Thoracic aorta (tissue), 2 donors: ENCODE results near the gene NDUFAF8. TPM values are rescaled to one million over a fixed set of nuclear protein-coding genes. Genes with fewer than 3 reads are reported as not detected.

ENCODE experiments used
- ATAC-seq: fragments of 150-250 bp; one replicate; pipeline ENCODE4 v1.8.0; 2017; ENCODE audit warnings: low read depth; ENCODE audit not compliant: insufficient number of reproducible peaks, low FRiP score
- DNase-seq: peaks from one replicate; pipeline ENCODE4 v3.0.0-alpha.2; 2020; ENCODE audit warnings: low spot score
- H3K27ac ChIP-seq, 2 donors: fragments of 200-600 bp; sonication (generic); 1 replicate in 1 of 2; 2 replicates in 1 of 2; pipeline ENCODE4 v1.5.1; 2016; ENCODE audit warnings: mild to moderate bottlenecking in 2 of 2, moderate library complexity in 2 of 2
- H3K27me3 ChIP-seq: fragments of 200-600 bp; sonication (generic); replicated peaks from 2 replicates; pipeline ENCODE4 v1.6.0; 2016; ENCODE audit warnings: mild to moderate bottlenecking; ENCODE audit not compliant: insufficient read depth
- H3K36me3 ChIP-seq: fragments of 200-600 bp; sonication (generic); one replicate; pipeline ENCODE4 v1.5.1; 2016
- H3K4me1 ChIP-seq, 2 donors: fragments of 200-600 bp; sonication (generic); 1 replicate in 1 of 2; 2 replicates in 1 of 2; pipeline versions ENCODE4 v1.5.1 to v1.6.0; 2016; ENCODE audit warnings: low read depth in 2 of 2, mild to moderate bottlenecking in 1 of 2; ENCODE audit not compliant: control insufficient read depth in 1 of 2
- H3K4me3 ChIP-seq: fragments of 200-600 bp; sonication (generic); 2 replicates; pipeline ENCODE4 v1.5.1; 2016; ENCODE audit warnings: mild to moderate bottlenecking
- H3K9me3 ChIP-seq: fragments of 200-600 bp; sonication (generic); 2 replicates; pipeline ENCODE4 v1.5.1; 2016
- total RNA-seq, 2 donors: library from RNA; depleted of rRNA; stranded (reverse); fragments of >200 nt; gene quantifications; one replicate each; pipeline versions ENCODE4 v1.1.0 to v1.2.3, GENCODE V29; 2016
- TF ChIP-seq, protein P1 (sequence below): fragments of 200-600 bp; sonication (generic); IDR thresholded peaks from one replicate; pipeline ENCODE4 v1.5.1; 2019; ENCODE audit warnings: antibody characterized with exemption

NDUFAF8 gene
- total RNA-seq, 2 donors from 2014 or later: 17.8 to 19.5 TPM

GRCh38 chr17:81191646-81192045, 47.5 kb upstream of the NDUFAF8 start:
- H3K4me3 ChIP-seq: no peak overlapping the region
- H3K27me3 ChIP-seq: no peaks in the 10 kb centered on the region
- H3K36me3 ChIP-seq: peaks cover 2% of the 10 kb centered on the region
- TF ChIP-seq, protein P1, sequence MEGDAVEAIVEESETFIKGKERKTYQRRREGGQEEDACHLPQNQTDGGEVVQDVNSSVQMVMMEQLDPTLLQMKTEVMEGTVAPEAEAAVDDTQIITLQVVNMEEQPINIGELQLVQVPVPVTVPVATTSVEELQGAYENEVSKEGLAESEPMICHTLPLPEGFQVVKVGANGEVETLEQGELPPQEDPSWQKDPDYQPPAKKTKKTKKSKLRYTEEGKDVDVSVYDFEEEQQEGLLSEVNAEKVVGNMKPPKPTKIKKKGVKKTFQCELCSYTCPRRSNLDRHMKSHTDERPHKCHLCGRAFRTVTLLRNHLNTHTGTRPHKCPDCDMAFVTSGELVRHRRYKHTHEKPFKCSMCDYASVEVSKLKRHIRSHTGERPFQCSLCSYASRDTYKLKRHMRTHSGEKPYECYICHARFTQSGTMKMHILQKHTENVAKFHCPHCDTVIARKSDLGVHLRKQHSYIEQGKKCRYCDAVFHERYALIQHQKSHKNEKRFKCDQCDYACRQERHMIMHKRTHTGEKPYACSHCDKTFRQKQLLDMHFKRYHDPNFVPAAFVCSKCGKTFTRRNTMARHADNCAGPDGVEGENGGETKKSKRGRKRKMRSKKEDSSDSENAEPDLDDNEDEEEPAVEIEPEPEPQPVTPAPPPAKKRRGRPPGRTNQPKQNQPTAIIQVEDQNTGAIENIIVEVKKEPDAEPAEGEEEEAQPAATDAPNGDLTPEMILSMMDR: no peak
- ATAC-seq: no peak
- no peak overlapping the region for H3K27ac ChIP-seq
- no peak for DNase-seq
- no peaks in the 10 kb centered on the region for H3K9me3 ChIP-seq
- H3K4me1 ChIP-seq: peaks cover 0 to 15% of the 10 kb centered on the region in 2 donors

- Histone ChIP-seq H3K27ac (no peak overlapping the region), H3K9me3 (no peaks in the 10 kb centered on the region), H3K36me3 (peaks cover 5% of the 10 kb centered on the region), H3K4me1 (peaks cover 0 to 15% of the 10 kb centered on the region in 2 donors), H3K4me3 (no peak overlapping the region), H3K27me3 (no peaks in the 10 kb centered on the region)
- TF ChIP-seq, protein P1: no peak
- ATAC-seq (no peak), DNase-seq (no peak)
Measured at GRCh38 chr17:81192386-81193050, 46.6 kb upstream of the NDUFAF8 start.

DNA sequence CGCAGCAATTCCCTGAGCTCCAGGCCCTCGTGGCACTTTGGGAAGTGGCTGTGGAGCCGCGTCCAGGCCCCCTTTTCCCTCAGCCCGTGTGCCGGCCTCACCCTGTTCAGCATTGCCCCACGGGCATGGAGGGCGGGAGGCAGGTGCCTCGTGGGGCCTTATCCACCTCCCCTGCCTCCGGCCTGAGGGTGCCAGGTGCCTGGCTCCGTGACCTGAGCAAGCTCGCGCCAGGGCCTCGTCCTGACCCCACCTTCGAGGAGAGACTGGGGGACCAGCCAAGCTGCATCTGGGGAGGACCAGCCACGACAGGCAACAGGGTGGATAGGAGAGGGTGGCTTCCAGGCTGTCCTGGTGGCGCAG, 46.1 kb upstream of the NDUFAF8 start:
- Histone ChIP-seq H3K36me3 (peaks cover 9% of the 10 kb centered on the region), H3K27ac (no peak overlapping the region), H3K9me3 (no peaks in the 10 kb centered on the region), H3K4me1 (peaks cover 0 to 15% of the 10 kb centered on the region in 2 donors), H3K27me3 (no peaks in the 10 kb centered on the region), H3K4me3 (no peak overlapping the region)
- TF ChIP-seq, protein P1: no peak
- DNase-seq (no peak), ATAC-seq (no peak)

- no peaks in the 10 kb centered on the region for H3K27me3 ChIP-seq
- H3K36me3 ChIP-seq: peaks cover 10% of the 10 kb centered on the region
- DNase-seq (no peak), ATAC-seq (no peak)
- H3K27ac ChIP-seq: no peak overlapping the region
- no peaks in the 10 kb centered on the region for H3K9me3 ChIP-seq
- no peak overlapping the region for H3K4me3 ChIP-seq
- TF ChIP-seq, protein P1: no peak
- H3K4me1 ChIP-seq: peaks cover 0 to 15% of the 10 kb centered on the region in 2 donors
Measured at GRCh38 chr17:81193470-81194224, 45.5 kb upstream of the NDUFAF8 start.

DNA sequence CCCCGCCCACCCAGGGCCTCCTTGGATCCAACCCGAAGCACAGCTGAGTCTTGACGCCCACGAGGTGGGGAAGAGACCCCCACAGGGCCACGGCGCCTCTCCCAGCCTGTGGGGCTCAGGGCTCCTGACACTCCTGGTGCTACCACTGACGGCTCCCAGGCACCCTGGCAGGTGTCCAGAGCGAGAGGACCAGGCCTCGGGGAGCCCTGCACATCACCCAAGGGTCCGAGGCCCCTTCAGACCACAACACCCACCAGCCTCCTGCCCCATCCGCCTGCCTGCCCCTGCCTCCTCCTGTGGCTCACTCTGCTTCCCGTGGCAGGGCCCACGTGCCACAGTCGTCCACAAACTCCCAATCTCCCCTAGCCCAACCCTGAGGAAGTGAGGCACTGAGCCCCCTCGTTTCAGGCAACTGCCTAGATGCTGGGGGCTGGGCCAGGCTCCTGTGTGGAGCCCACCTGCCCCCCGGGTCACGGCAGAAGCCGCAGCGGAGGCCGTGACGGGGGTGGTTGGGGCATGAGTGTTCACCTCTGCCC, 44.8 kb upstream of the NDUFAF8 start:
- H3K36me3 ChIP-seq: peaks cover 13% of the 10 kb centered on the region
- H3K27ac ChIP-seq: no peak overlapping the region
- H3K27me3 ChIP-seq: no peaks in the 10 kb centered on the region
- ATAC-seq (no peak), DNase-seq (no peak)
- H3K9me3 ChIP-seq: no peaks in the 10 kb centered on the region
- TF ChIP-seq, protein P1: no peak
- H3K4me3 ChIP-seq: no peak overlapping the region
- H3K4me1 ChIP-seq: peaks cover 0 to 15% of the 10 kb centered on the region in 2 donors
